SK-N-SH (cell line): ENCODE data around the gene ATAD1. TPM values are rescaled to one million over a fixed set of nuclear protein-coding genes. Genes with fewer than 3 reads are reported as not detected.

Experiments used
- CTCF ChIA-PET: fragments of 300-600, 350-600 bp; formaldehyde crosslinking; extraction: SDS; loops from one replicate; lab custom pipeline; 2021; lab: Yijun Ruan, JAX
- POLR2A ChIA-PET: fragments of 350-600 bp; sonication (Branson Sonifier 250); formaldehyde crosslinking; extraction: SDS; loops from one replicate; lab custom pipeline; 2020; ENCODE audit warnings: antibody characterized with exemption, inconsistent platforms; lab: Yijun Ruan, JAX
- DNase-seq: peaks from one replicate; pipeline ENCODE4 v3.0.0; 2012
- H2AFZ ChIP-seq: fragments of 200-600 bp; sonication (generic); 2 replicates; pipeline ENCODE4 v1.8.1; 2016; ENCODE audit warnings: antibody characterized with exemption, mild to moderate bottlenecking, low read depth
- H3F3A ChIP-seq: fragments of 200-600 bp; sonication (generic); replicated peaks from 2 replicates; pipeline ENCODE3; 2016; ENCODE audit warnings: antibody characterized with exemption, mild to moderate bottlenecking; ENCODE audit not compliant: insufficient read depth
- H3K27ac ChIP-seq, 2 experiments: fragments of 200-500 bp in 1 of 2; fragments of 200-600 bp in 1 of 2; sonication (Bioruptor generic) in 1 of 2; sonication (generic), shearing (Covaris generic) in 1 of 2; 2 replicates each; pipeline versions ENCODE4 v1.5.1 to v1.6.1; 2014 to 2016; ENCODE audit warnings: low read depth in 2 of 2, inconsistent platforms in 1 of 2, low read length in 1 of 2, mild to moderate bottlenecking in 1 of 2, mixed read lengths in 1 of 2
- H3K27me3 ChIP-seq: fragments of 200-600 bp; sonication (generic), shearing (Covaris generic); 2 replicates; pipeline ENCODE4 v1.6.1; 2016; ENCODE audit warnings: mixed run types; ENCODE audit not compliant: insufficient read depth
- H3K36me3 ChIP-seq, 2 experiments: fragments of 200-500 bp in 1 of 2; fragments of 200-600 bp in 1 of 2; sonication (Bioruptor generic) in 1 of 2; sonication (generic) in 1 of 2; replicated peaks in 1 of 2; 2 replicates each; pipeline versions ENCODE3 to v1.5.1; 2014 to 2016; ENCODE audit warnings: low read length in 1 of 2, mild to moderate bottlenecking in 1 of 2; ENCODE audit not compliant: insufficient read depth in 2 of 2, control insufficient read depth in 1 of 2
- H3K4me1 ChIP-seq, 2 experiments: fragments of 200-500 bp in 1 of 2; fragments of 200-600 bp in 1 of 2; sonication (Bioruptor generic) in 1 of 2; sonication (generic), shearing (Covaris generic) in 1 of 2; 2 replicates each; pipeline versions ENCODE4 v1.5.1 to v1.6.1; 2014 to 2016; ENCODE audit warnings: low read depth in 1 of 2, low read length in 1 of 2, mixed run types in 1 of 2; ENCODE audit not compliant: insufficient read depth in 2 of 2, control insufficient read depth in 1 of 2
- H3K4me2 ChIP-seq: fragments of 200-600 bp; sonication (generic), shearing (Covaris generic); 2 replicates; pipeline ENCODE4 v1.6.1; 2017; ENCODE audit warnings: mixed run types
- H3K4me3 ChIP-seq, 2 experiments: fragments of 200-500 bp in 1 of 2; fragments of 200-600 bp in 1 of 2; sonication (Bioruptor generic) in 1 of 2; sonication (generic), shearing (Covaris generic) in 1 of 2; 2 replicates each; pipeline versions ENCODE4 v1.5.1 to v1.8.1; 2014 to 2016; ENCODE audit warnings: low read depth in 2 of 2, inconsistent platforms in 1 of 2, low read length in 1 of 2, mild to moderate bottlenecking in 1 of 2, mixed read lengths in 1 of 2, moderate library complexity in 1 of 2
- H3K79me2 ChIP-seq: fragments of 200-600 bp; sonication (generic); 2 replicates; pipeline ENCODE4 v1.8.1; 2017; ENCODE audit warnings: mild to moderate bottlenecking; ENCODE audit not compliant: insufficient read depth
- H3K9ac ChIP-seq: fragments of 200-600 bp; sonication (generic); 2 replicates; pipeline ENCODE4 v1.6.1; 2017; ENCODE audit warnings: mixed run types
- H3K9me2 ChIP-seq: fragments of 200-600 bp; sonication (generic); 2 replicates; pipeline ENCODE4 v1.6.1; 2017; ENCODE audit warnings: mixed run types
- H3K9me3 ChIP-seq: fragments of 200-600 bp; sonication (generic); 2 replicates; pipeline ENCODE4 v1.6.1; 2017; ENCODE audit warnings: mixed run types, mild to moderate bottlenecking, moderate library complexity
- H4K20me1 ChIP-seq: fragments of 200-600 bp; sonication (generic); 2 replicates; pipeline ENCODE4 v1.6.1; 2017; ENCODE audit warnings: mild to moderate bottlenecking, mixed run types; ENCODE audit not compliant: insufficient read depth
- CTCF ChIP-seq: fragments of 200-600 bp; sonication (generic); IDR thresholded peaks from 2 replicates; pipeline ENCODE4 v1.6.1; 2017; ENCODE audit warnings: antibody characterized with exemption, mild to moderate bottlenecking, moderate library complexity
- NFIC ChIP-seq: IDR thresholded peaks from 2 replicates; pipeline ENCODE4 v1.4.0; 2012; ENCODE audit warnings: borderline replicate concordance
- PBX3 ChIP-seq: IDR thresholded peaks from 2 replicates; pipeline ENCODE4; 2012
- REST ChIP-seq: IDR thresholded peaks from 2 replicates; pipeline ENCODE4 v1.6.1; 2012; ENCODE audit warnings: mild to moderate bottlenecking, low read depth, low read length, moderate library complexity
- RFX5 ChIP-seq: IDR thresholded peaks from 2 replicates; pipeline ENCODE4 v1.6.1; 2012; ENCODE audit warnings: mild to moderate bottlenecking, improper control_type of control experiment, low read length
- SMC3 ChIP-seq: IDR thresholded peaks from 2 replicates; pipeline ENCODE4 v1.6.1; 2012; ENCODE audit warnings: low read depth, low read length, improper control_type of control experiment
- WGBS: methylation state at CpG from one replicate; pipeline ENCODE4 v1.1.6; 2017; ENCODE audit warnings: low lambda C conversion rate; 5-methylcytosine and 5-hydroxymethylcytosine counted together
- polyA plus RNA-seq, 3 experiments: library from polyadenylated mRNA; depleted of rRNA; stranded (reverse); fragments of >200 nt; gene quantifications; 2 replicates each; pipeline ENCODE4 v1.2.3, GENCODE V29; 2012

ATAD1 gene
- polyA plus RNA-seq, 1 of the 3 experiments (the other 2 are of a cell fraction): 13.5 TPM

GRCh38 chr10:87786421-87786820 lies 31.6 kb downstream of the ATAD1 start:
- no peak for DNase-seq
- 97% methylated on average over 7 of the region's 7 CpGs for WGBS

More at GRCh38 chr10:87786421-87786820, 31.6 kb downstream of the ATAD1 start:
- Histone ChIP-seq H3K27ac (no peak overlapping the region), H3K4me1 (no peaks in the 10 kb centered on the region), H3K27me3 (no peaks in the 10 kb centered on the region), H2AFZ (no peak overlapping the region), H3K36me3 (peaks cover 58 to 78% of the 10 kb centered on the region in 2 experiments), H3K79me2 (peaks cover 23% of the 10 kb centered on the region; the same call in 1 of the 2 replicates), H3K9me2 (no peaks in the 10 kb centered on the region), H4K20me1 (no peaks in the 10 kb centered on the region), H3K9ac (no peak overlapping the region), H3F3A (peaks cover 9% of the 10 kb centered on the region), H3K4me3 (no peak overlapping the region), H3K9me3 (no peaks in the 10 kb centered on the region), H3K4me2 (no peak overlapping the region)
- ChIA-PET CTCF (interaction anchor here (2.1 kb wide), 1 partner anchor 14 kb away, joined by 6 read pairs; no protein-coding TSS in a partner anchor), POLR2A (no interaction called here)
- TF ChIP-seq REST (no peak), SMC3 (no peak), CTCF (no peak), NFIC (no peak), PBX3 (no peak), RFX5 (no peak)
